HG03469 (cell line): ENCODE results near the gene ZC2HC1C.
"Not testable (repeated sequence)": the region's sequence is repeated elsewhere in the genome, so short reads cannot be mapped to it uniquely, and the experiment has no call there.

ENCODE experiments used
- ATAC-seq: cut with Tn5 transposase; IDR thresholded peaks from one replicate; pipeline ENCODE4 v1.9.1; 2021; ENCODE audit warnings: mild to moderate bottlenecking, moderate library complexity, moderate number of reproducible peaks; ENCODE audit not compliant: unreplicated experiment

ZC2HC1C gene

GRCh38 chr14:75090353-75090752 lies 20.9 kb downstream of the ZC2HC1C start:
- ATAC-seq = no peak

GRCh38 chr14:75091251-75091650 lies 21.8 kb downstream of the ZC2HC1C start:
- no peak for ATAC-seq

- no peak for ATAC-seq
Observed at GRCh38 chr14:75092698-75093097, 23.3 kb downstream of the ZC2HC1C start.

GRCh38 chr14:75094896-75095295 lies 25.5 kb downstream of the ZC2HC1C start:
- no peak for ATAC-seq

DNA sequence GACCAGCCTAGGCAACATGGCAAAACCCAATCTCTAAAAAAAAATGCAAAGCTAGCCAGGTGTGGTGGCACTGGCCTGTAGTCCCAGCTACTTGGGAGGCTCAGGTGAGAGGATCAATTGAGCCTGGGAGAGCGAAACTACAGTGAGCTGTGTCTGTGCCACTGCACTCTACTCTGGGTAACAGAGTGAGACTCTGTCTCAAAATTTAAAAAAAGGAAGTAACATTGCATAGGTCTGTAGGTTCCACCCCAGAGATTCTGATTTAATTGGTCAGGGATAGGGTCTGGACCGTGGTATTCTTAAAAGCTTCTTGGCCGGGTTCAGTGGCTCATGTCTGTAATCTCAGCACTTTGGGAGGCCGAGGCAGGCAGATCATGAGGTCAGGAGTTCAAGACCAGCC lies 26.2 kb downstream of the ZC2HC1C start:
- no peak for ATAC-seq

GRCh38 chr14:75096959-75097358 lies 27.5 kb downstream of the ZC2HC1C start:
- no peak for ATAC-seq

DNA sequence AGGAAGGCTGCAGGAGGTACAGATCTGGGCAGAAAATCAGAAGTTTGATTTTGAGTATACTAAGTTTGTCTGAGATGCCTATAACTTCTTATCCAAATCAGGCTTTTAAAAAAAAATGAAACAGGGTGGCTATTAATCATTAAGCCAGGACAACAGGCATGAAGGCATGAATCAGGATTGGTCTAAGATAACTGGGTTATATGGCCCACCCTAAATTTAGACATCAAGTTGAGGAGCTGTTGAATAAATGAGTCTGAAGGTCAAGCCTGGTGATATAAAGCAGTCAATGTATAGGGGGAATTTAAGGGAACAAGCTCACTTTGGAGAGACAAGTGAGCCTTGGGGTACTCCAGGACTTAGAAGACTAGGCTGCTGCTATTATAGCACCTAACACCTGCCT lies 28.8 kb downstream of the ZC2HC1C start:
- no peak for ATAC-seq

DNA sequence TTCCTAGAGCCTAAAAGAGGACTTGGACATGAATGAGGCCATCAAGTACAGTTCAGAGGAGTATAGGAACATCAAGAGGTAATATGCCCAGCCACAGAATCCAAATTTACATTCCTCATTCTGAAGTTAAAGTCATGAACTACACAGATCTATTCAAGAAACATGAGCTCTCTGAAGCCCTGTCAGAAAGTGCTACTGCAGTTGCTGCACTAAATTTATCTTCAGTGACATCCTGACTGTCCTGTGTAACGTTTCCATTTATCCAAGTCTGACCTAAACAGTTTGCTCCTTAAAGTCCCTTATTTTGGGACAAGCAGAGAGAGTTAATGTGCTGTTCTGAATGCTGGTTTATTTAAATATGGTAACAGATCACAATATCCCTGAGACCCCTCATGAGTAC lies 29.2 kb downstream of the ZC2HC1C start:
- no peak for ATAC-seq

DNA sequence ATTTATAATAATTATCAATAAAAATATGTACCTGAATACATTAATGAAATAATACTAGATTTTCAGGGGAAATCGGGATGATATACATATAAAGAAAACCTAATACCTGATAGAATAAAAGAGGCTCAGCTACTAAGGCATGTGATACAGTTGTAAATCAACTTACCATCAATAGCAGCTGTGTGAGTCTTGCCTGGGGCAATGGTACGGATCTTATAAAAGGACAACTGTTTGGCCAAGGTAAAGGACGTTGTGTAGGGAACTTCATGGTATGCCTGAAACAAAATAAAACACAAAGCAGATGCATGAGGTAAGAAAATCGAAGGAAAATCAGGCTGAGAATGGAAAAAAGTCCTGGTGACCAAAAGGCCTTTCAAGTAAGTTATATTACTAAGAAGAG lies 32.0 kb downstream of the ZC2HC1C start:
- ATAC-seq = no peak

DNA sequence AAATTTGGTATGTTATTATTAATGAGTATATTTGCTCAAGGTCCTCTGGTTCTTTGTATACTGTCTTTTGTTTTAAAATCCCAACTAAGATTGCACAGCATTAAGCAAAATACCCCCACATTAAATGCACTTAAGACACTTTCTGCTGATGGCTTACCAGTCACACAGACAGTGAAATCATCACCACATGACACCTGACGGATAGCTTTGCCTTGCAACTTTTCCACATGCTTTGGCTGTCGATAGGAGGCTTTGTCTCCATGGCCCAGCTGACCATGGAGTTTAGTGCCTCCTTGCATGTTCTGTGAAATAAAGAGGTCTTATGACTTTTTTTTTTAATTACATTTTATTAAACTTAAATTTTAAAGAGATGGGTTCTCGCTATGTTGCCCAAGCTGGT lies 37.7 kb downstream of the ZC2HC1C start:
- no peak for ATAC-seq

GRCh38 chr14:75109877-75110276 lies 40.4 kb downstream of the ZC2HC1C start:
- ATAC-seq = no peak

GRCh38 chr14:75113932-75114539 lies 44.6 kb downstream of the ZC2HC1C start:
- no peak for ATAC-seq

DNA sequence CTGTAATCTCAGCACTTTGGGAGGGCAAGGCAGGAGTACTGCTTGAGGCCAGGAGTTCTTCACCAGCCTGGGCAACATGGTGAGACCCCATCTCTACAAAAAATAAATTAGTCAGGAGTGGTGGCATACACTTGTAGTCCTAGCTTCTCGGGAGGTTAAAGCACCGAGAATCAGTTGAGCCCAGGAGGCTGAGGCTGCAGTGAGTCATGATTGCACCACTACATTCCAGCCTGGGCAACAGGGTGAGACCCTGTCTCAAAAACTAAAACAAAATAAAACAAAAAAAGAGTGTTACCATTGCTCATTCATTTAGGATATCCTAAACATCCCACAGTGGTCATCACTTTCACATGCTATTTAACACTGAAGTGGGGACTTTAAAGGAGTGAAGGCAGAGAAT lies 49.6 kb downstream of the ZC2HC1C start:
- no peak for ATAC-seq

- no peak for ATAC-seq
Observed at GRCh38 chr14:75120541-75121291, 51.3 kb downstream of the ZC2HC1C start.

- ATAC-seq = no peak
Observed at GRCh38 chr14:75121552-75121951, 52.1 kb downstream of the ZC2HC1C start.

GRCh38 chr14:75123991-75124390 lies 54.5 kb downstream of the ZC2HC1C start:
- ATAC-seq = no peak

- ATAC-seq = no peak
Observed at GRCh38 chr14:75125617-75126016, 56.2 kb downstream of the ZC2HC1C start.

- ATAC-seq = no peak
Observed at GRCh38 chr14:75126121-75126544, 56.7 kb downstream of the ZC2HC1C start.

DNA sequence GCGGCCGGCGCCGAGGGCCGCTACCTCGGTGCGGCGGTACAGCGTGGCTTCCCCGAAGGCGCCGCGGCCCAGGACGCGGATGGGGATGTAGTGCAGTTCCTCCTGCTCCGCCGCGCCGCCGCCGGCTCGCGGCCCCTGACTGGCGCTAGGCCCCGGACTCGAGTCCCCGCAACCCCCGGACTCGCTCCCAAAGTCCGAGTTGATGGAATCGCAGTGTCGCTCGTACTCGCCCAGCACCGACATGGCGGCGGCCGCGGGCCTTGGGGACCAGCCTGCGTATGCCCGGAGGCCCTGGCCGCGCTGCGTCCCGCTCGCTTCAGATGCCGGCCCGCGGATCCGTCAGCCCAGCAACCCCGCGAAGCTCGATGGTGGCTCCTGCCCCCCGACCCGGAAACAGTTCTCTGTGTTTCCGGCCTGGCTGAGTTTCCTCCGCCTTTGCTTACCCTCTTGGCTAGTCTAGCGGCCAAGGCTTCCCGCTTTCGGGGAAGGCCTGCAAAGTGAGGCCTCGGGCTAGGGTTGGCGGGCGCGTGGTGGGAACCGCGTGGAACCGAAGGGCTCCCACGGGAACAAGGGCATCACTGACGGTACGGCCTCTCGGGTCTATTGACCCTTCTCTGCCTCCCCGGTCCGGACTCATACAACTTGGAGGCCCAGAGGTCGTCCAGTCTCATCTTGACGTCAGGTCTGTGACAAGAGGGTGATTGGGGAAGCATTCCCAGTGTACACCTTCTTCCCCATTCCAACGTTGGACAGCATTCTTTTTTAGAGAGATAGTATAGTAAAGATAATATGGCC lies 57.4 kb downstream of the ZC2HC1C start, which contains the start of gene NEK9:
NEK9 (minus strand) TSS at position 370 of the 795 bp plus-strand sequence; CDS start at position 243, 127 bp downstream.
- peak; percentile 58 for ATAC-seq

GRCh38 chr14:75127474-75127820 lies 58.0 kb downstream of the ZC2HC1C start:
- ATAC-seq = not testable (repeated sequence)

- no peak for ATAC-seq
Observed at GRCh38 chr14:75127903-75128595, 58.6 kb downstream of the ZC2HC1C start.
